HG02981 (cell line): ENCODE results near the gene ZNF773.

Experiments used
- ATAC-seq: cut with Tn5 transposase; IDR thresholded peaks from one replicate; pipeline ENCODE4 v1.9.1; 2021; ENCODE audit warnings: mild to moderate bottlenecking, moderate library complexity; ENCODE audit not compliant: unreplicated experiment

ZNF773 gene

GRCh38 chr19:57557659-57558058 lies 57.9 kb downstream of the ZNF773 start:
- ATAC-seq: no peak
